ENCODE measurements around the gene RBM33. TPM values are rescaled to one million over a fixed set of nuclear protein-coding genes. Genes with fewer than 3 reads are reported as not detected.

Gene RBM33
- total RNA-seq, 1 experiment from 2014 or later, result 27.2 TPM

DNA sequence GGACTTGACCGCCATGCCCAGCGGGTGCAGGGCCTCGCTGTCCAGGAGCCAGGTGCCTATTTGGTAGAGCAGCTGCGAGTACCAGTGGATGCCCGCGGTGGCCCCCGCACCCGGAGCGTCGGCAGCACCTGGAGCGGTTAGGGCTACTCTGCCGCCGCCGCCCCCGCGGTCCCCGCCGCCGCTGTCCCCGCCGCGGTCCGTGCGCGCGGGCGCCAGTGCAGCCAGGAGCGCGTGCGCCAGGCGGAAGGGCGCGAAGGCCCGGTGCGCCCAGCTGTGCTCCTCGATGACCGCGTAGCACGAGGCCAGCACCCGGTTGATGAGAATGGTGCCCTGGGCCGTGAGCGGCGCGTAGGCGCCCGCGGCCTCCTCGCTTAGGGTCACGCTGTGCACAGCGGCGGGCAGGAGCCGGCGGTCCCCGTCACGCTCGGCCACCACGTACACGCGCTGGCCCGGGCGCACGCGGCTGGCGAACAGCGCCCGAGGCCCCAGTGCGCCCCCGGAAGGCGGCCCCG is 158.5 kb downstream of the RBM33 start:
- Histone ChIP-seq H3K4me1 (replicated peaks) (peaks cover 11% of the 10 kb centered on the region), H3K36me3 (no peaks in the 10 kb centered on the region), H3K9me3 (replicated peaks) (no peaks in the 10 kb centered on the region), H3K4me3 (no peak overlapping the region), H3K27me3 (replicated peaks) (peaks cover 87% of the 10 kb centered on the region), H3K27ac (no peak overlapping the region)
- DNase-seq (ENCODE audit: low read depth in 1 of 2, low spot score in 2 of 2), result no peak

DNA sequence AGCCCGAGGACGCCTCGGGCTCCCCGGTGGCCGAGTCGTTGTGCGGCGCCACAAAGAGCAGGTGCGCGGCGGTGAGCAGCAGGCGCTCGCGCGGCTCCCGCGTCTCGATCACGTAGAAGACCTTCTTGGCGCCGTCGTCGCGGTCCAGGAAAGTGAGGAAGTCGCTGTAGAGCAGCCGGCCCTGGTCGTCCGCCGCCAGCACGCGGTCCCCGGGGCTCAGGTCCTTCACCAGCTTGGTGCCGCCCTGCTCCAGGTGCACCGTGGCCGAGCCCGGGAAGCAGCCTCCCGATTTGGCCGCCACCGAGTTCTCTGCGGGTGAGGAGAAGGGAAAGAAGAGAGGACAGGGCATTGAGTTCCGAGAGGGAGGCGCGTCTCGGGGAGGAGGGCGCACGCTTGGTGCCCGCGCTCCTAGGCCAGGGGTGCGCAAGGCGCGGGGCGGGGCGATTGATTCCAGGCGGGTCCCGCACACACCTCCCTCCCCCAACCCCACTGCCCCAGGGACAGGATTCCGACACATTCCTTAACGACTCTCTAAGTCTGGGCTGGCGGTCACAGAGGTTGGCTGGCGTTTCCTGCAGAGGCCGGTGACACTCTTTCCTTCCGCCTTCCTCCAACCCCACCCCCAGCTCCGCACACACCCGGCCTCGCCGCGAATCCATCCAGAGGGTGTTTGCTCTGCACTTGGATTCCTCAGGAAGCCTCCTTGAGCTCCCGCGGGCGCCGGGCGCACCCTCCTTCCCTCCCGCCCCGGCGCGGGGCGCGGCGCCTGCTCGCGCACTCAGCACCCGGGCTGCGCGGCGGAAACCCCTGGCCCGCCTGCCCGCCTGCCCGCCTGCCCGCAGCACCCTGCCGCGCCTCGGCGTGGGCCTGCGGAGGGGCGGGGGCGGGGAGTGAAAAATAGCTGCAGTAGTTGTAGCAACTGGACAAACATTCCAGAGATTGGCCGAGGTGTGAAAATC is 159.2 kb downstream of the RBM33 start:
- DNase-seq (ENCODE audit: low read depth in 1 of 2, low spot score in 2 of 2), result no peak
- no peak overlapping the region for H3K4me3 ChIP-seq
- H3K4me1 ChIP-seq (replicated peaks), result peaks cover 11% of the 10 kb centered on the region
- H3K27ac ChIP-seq, result no peak overlapping the region
- H3K9me3 ChIP-seq (replicated peaks), result no peaks in the 10 kb centered on the region
- H3K27me3 ChIP-seq (replicated peaks), result peaks cover 91% of the 10 kb centered on the region
- no peaks in the 10 kb centered on the region for H3K36me3 ChIP-seq

DNA sequence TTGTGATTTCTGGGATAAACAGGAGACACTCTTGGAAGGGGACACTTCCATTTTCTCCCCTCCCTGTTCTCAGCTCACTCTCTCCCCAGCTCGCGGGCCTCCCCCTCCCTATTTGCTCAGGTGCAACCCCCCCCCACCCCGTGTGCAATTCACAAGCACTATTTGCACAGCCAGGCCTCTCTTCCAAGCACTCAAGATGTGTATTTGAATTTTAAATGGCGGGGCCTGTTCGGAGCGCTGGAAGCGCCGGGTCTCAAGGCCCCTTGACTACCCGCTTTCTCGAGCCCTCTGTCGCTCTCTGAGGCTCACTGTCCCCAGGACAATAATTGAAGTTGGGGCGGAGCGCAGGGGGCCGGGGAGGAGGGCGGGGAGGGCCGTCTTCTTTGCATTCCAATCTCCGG is 160.0 kb downstream of the RBM33 start:
- Histone ChIP-seq H3K36me3 (no peaks in the 10 kb centered on the region), H3K4me1 (replicated peaks) (peaks cover 11% of the 10 kb centered on the region), H3K27ac (no peak overlapping the region), H3K27me3 (replicated peaks) (peaks cover 91% of the 10 kb centered on the region), H3K9me3 (replicated peaks) (no peaks in the 10 kb centered on the region), H3K4me3 (no peak overlapping the region)
- DNase-seq (ENCODE audit: low read depth in 1 of 2, low spot score in 2 of 2), result no peak

DNA sequence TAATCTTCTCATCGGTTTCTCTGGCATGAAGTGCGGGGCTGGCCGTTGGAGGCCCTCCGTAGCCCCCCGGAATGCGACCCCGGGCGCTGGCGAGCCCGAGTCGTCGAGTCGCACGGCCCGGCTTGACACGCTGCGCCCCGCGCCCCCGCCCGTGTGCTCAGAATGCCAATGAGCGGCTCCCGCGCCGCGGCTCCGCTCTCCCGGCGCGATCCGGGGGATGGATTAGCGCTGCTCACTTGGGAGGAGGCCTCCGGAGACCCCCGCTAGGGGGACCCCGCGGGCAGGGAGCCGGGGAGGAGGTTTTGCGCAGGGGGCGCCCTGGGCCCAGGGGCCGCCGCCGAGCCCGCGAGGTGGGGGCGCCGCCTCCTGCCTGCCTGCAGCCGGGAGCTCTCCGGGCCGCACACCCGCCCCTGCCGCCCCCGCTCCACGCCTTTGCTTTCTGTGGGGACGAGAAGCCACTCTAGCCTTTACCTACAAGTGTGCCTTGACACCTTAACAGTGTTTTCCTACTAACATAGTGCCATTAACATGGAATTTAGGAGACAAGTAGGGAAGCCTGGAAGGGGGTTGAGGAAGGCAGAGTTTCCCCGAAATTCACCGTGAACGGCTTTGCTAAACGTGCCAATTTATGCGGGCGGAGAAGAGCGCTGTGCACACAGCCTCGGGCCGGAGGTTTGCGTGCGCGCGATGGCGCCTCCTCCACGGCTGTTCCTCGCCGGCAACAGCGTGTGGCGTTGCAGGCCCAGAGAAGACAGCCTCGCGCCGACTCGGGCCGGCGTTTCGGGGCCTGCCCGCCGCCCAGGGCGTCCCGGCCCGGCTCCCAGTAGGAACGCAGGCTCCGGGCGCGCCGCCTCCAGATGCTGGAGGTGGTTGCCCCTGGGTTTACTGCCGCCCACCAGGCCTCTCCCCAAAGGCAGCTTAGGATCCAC is 160.7 kb downstream of the RBM33 start:
- Histone ChIP-seq H3K27me3 (replicated peaks) (peaks cover 93% of the 10 kb centered on the region), H3K36me3 (no peaks in the 10 kb centered on the region), H3K27ac (no peak overlapping the region), H3K4me3 (peak overlapping the region; percentile 7; the same call in 1 of the 2 replicates), H3K9me3 (replicated peaks) (no peaks in the 10 kb centered on the region), H3K4me1 (replicated peaks) (peaks cover 11% of the 10 kb centered on the region)
- DNase-seq (ENCODE audit: low read depth in 1 of 2, low spot score in 2 of 2), result peak in 1 of 2 experiments; percentile 41

DNA sequence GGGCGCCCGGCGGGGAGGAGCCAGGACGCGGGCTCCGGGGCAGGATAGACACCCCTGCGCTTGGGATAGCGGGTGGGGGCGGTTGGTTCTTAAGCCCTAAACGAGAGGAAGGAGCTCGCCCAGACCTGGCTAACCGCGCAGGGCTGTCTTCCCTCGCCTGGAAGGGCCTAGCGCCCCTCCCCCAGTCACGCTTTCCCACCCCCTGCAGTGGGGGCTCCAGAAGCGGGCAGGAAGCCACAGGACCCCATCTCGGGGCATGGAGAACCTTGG is 161.3 kb downstream of the RBM33 start:
- Histone ChIP-seq H3K27me3 (replicated peaks) (peaks cover 93% of the 10 kb centered on the region), H3K9me3 (replicated peaks) (no peaks in the 10 kb centered on the region), H3K4me1 (replicated peaks) (peaks cover 11% of the 10 kb centered on the region), H3K4me3 (no peak overlapping the region), H3K27ac (no peak overlapping the region), H3K36me3 (no peaks in the 10 kb centered on the region)
- no peak for DNase-seq (ENCODE audit: low read depth in 1 of 2, low spot score in 2 of 2)

DNA sequence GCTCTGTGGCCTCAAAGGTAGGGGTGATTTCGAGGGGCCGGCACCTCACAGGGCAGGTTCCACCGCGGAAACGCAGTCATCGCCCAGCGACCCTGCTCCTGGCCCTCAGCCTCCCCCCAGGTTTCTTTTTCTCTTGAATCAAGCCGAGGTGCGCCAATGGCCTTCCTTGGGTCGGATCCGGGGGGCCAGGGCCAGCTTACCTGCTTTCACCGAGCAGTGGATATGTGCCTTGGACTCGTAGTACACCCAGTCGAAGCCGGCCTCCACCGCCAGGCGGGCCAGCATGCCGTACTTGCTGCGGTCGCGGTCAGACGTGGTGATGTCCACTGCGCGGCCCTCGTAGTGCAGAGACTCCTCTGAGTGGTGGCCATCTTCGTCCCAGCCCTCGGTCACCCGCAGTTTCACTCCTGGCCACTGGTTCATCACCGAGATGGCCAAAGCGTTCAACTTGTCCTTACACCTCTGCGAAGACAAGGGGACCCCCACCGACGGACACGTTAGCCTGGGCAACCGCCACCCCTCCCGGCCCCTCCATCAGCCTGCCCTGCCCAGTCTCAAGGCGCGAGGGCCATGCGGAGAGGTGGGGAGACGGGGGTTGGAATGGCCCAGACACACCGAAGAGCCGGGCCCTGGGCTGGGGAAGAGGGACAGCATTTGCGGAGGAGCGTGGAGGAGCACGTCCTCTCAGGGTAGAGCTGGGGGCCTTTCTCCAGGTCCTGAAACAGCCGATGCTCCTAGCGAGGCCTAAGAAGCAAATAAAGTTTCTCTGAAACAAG is 161.8 kb downstream of the RBM33 start:
- Histone ChIP-seq H3K27ac (no peak overlapping the region), H3K27me3 (replicated peaks) (peaks cover 95% of the 10 kb centered on the region), H3K4me3 (no peak overlapping the region), H3K4me1 (replicated peaks) (peaks cover 11% of the 10 kb centered on the region), H3K9me3 (replicated peaks) (no peaks in the 10 kb centered on the region), H3K36me3 (no peaks in the 10 kb centered on the region)
- DNase-seq (ENCODE audit: low read depth in 1 of 2, low spot score in 2 of 2), result no peak

DNA sequence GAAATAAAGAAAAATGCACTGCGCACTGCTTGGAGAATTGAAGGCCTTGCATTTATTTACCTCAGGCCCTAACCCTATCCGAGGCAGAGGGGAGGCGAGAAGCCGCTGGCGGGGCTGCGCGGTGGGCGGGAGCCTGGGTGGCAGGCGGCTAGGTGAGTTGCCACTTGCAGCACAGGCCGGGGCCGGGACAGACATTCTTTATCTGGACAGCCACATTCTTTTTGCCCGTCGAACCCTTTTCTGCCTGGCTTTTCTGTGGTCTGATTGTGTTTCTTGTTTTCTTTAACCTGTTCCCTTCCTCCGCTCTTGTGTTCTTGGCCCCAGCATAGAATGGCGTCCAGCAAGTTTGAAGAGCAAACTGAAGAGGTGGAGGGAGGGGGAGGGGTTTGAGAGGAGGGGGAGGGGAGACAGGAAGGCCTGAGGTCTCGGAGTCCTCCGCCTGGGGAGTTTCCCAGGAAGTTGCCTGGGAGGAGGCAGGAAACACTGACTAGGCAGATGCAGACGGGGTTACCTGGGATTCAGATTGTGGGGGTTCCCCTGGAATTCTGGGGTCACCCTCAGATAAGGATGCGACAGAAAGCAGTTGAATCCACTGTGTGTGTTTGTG is 162.7 kb downstream of the RBM33 start:
- Histone ChIP-seq H3K9me3 (replicated peaks) (no peaks in the 10 kb centered on the region), H3K4me3 (no peak overlapping the region), H3K27ac (no peak overlapping the region), H3K36me3 (no peaks in the 10 kb centered on the region), H3K4me1 (replicated peaks) (peaks cover 11% of the 10 kb centered on the region), H3K27me3 (replicated peaks) (peaks cover 95% of the 10 kb centered on the region)
- no peak for DNase-seq (ENCODE audit: low read depth in 1 of 2, low spot score in 2 of 2)

DNA sequence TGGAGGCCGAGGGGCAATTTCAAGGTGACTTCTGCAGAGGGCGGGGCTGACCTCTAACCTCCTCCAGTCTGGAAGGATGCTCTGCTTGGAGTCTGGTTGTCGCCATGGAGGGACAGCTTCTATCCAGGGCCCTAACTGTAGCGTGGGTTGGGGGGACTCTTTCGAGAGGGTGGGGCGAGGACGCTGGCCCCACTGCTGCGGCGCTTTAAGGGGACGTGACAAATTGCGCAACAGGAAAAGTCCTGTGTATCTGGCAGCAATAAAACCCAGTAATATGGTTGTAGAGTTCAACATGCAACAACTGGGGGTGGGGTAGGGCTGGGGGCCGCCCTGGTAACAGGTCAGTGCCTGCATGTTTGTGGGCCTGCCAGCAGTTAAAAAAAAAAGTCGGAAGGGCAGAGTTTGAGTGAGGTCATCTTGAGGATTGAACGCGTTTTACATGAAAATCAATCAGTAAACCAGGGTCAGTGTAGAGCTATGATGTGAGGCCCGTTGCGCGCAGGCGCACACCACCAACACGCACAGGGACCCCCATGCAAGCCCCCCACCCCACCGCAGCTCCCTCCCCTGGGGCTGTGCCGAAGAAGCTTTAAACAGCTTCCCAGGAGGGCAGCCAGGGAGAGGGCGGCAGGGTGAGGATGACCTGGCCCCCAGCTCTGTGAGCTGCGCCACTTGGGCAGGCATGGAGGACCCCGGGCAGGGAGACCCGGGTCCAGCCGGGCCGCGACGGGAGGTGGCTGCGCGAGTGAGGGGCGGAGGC is 163.5 kb downstream of the RBM33 start:
- H3K4me1 ChIP-seq (replicated peaks), result peaks cover 11% of the 10 kb centered on the region
- no peak overlapping the region for H3K4me3 ChIP-seq
- no peak for DNase-seq (ENCODE audit: low read depth in 1 of 2, low spot score in 2 of 2)
- H3K27me3 ChIP-seq (replicated peaks), result peaks cover 97% of the 10 kb centered on the region
- no peaks in the 10 kb centered on the region for H3K36me3 ChIP-seq
- H3K9me3 ChIP-seq (replicated peaks), result no peaks in the 10 kb centered on the region
- no peak overlapping the region for H3K27ac ChIP-seq

DNA sequence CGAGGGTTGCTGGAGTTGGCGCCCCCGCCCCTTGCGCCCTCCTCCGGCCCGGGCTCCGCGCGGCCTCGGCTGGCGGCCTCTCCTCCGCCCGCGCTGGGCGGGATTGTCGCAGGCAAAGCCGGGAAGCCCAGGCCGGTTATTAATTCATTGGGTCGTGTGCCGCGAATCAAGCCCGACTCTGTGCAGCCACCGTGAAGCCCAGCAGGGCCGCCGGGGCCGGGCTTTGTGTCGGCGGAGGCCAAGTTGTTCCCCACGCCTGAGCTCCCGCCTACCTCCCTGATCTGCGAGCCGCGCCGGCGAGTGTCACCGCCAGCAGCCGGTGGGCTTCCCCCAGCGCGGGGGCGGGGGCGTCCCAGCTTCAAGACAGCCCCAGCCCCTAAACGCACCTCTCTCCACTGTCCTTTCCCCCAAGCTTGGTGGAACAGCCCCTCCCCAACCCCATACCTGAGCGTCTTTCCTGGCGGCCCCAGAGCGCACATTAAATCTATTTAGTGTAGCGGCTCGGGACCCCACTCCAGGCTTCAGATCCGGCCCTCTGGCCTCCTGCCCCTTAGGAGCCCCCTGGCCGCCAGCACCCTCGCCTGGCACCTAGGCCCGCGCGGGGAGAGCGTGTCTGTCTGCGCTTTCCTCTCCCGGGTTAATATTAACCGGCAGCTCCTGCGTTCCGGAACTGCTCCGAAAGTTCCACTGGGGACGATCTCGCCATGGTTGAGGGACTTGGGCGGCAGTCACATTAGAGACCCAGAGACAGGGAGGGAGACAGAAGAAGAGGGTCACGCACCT is 164.3 kb downstream of the RBM33 start:
- Histone ChIP-seq H3K9me3 (replicated peaks) (no peaks in the 10 kb centered on the region), H3K27me3 (replicated peaks) (peaks cover 96% of the 10 kb centered on the region), H3K4me1 (replicated peaks) (peaks cover 11% of the 10 kb centered on the region), H3K36me3 (no peaks in the 10 kb centered on the region), H3K27ac (no peak overlapping the region), H3K4me3 (no peak overlapping the region)
- no peak for DNase-seq (ENCODE audit: low read depth in 1 of 2, low spot score in 2 of 2)

DNA sequence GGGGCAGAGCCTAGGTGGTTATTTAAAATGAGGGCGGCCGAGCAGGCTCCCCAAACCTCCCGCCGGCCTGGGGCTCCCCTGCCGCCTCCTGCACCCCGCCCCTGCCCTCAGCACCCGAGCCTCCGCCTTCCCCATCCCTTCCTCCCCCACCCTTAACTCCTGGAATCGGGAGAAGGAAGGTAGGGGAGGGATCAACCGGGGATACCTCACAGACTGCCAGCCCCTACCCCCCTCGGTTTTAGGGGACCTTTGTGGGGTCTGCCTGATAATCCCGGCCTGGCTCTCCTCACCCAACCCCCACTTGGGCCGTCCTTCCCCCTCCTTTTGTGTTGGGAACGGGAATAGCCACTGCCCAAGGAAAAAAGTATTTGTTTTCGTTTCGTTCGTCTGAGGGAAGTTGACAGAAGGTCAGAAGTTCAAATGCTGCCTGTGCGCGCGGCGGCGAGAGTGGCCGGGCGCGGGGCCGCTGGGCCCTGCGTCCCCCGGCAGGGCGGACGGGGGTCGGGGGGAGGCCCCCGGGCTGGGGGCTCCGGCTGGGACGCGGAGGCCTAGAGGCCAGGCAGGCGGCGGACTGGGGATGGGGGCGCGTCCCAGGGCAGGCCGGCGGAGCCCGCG is 165.0 kb downstream of the RBM33 start:
- H3K4me1 ChIP-seq (replicated peaks), result peaks cover 11% of the 10 kb centered on the region
- H3K4me3 ChIP-seq, result no peak overlapping the region
- H3K27me3 ChIP-seq (replicated peaks), result peaks cover 95% of the 10 kb centered on the region
- DNase-seq (ENCODE audit: low read depth in 1 of 2, low spot score in 2 of 2), result no peak
- H3K9me3 ChIP-seq (replicated peaks), result no peaks in the 10 kb centered on the region
- no peak overlapping the region for H3K27ac ChIP-seq
- H3K36me3 ChIP-seq, result no peaks in the 10 kb centered on the region

DNA sequence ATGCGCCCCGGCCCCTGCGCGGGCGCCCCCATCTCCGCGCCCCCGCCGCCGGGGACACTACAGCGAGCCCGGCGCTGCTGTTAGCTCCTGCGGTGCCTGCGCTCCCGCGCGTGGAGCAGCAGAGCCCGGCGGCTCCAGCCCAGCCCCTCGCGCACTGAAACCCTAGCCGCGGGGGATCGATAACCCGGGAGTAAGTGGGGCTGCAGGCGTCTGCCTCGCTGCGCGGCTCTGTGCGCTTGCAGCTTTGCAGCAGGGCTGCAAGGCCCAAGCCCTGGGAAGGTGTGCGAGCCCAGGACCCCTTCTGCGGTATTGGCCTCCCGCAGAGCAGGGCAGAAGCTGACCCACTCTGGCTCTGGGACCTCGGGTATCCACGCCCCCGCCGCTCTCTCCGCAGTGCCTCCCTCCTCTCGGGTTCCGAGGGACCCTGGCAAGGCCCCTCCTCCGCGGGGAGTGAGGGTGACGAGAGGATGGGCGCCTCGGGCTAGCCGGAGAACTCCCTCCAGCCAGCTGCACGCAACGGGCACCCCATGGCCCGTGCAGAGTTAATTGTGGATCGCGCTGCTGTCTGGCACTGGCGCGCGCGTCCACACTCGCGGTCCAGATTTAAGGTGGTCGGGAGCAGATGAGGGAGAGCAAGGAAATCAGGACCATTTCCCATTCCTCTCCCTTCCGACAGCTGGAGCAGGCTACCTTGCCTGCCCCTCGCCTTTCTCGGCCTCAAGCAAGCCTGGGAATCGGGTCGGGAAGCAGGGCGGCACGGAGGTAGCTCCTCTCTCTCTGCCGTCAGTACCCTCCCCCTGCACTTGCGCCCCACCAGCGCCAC is 165.7 kb downstream of the RBM33 start:
- no peak overlapping the region for H3K4me3 ChIP-seq
- H3K36me3 ChIP-seq, result no peaks in the 10 kb centered on the region
- DNase-seq (ENCODE audit: low read depth in 1 of 2, low spot score in 2 of 2), result no peak
- H3K4me1 ChIP-seq (replicated peaks), result peaks cover 6% of the 10 kb centered on the region
- no peak overlapping the region for H3K27ac ChIP-seq
- no peaks in the 10 kb centered on the region for H3K9me3 ChIP-seq (replicated peaks)
- H3K27me3 ChIP-seq (replicated peaks), result peaks cover 87% of the 10 kb centered on the region

All from SJSA1 (cell line).